Glutamatergic neuron (in vitro differentiated cells): ENCODE results near the gene DLST. TPM values are rescaled to one million over a fixed set of nuclear protein-coding genes. Genes with fewer than 3 reads are reported as not detected.

Experiments
- DNase-seq: peaks from one replicate; pipeline ENCODE4 v3.0.0; 2022
- H3K27ac Mint-ChIP-seq: one replicate; pipeline ENCODE4 v1.8.0; 2020; ENCODE audit warnings: mild to moderate bottlenecking, mixed read lengths, inconsistent platforms; ENCODE audit not compliant: unreplicated experiment
- H3K27me3 Mint-ChIP-seq: one replicate; pipeline ENCODE4 v1.8.0; 2020; ENCODE audit warnings: mild to moderate bottlenecking, moderate library complexity, mixed read lengths, inconsistent platforms; ENCODE audit not compliant: unreplicated experiment
- H3K36me3 Mint-ChIP-seq: one replicate; pipeline ENCODE4 v1.8.0; 2020; ENCODE audit warnings: mild to moderate bottlenecking, mixed read lengths, inconsistent platforms; ENCODE audit not compliant: unreplicated experiment
- H3K4me1 Mint-ChIP-seq: one replicate; pipeline ENCODE4 v1.8.0; 2020; ENCODE audit warnings: mild to moderate bottlenecking, low read depth, mixed read lengths, inconsistent platforms; ENCODE audit not compliant: unreplicated experiment
- H3K4me3 Mint-ChIP-seq: one replicate; pipeline ENCODE4 v1.8.0; 2020; ENCODE audit warnings: mild to moderate bottlenecking, mixed read lengths, inconsistent platforms; ENCODE audit not compliant: unreplicated experiment
- H3K9me3 Mint-ChIP-seq: one replicate; pipeline ENCODE4 v1.8.0; 2020; ENCODE audit warnings: mild to moderate bottlenecking, moderate library complexity, mixed read lengths, inconsistent platforms; ENCODE audit not compliant: unreplicated experiment
- total RNA-seq: library from RNA; stranded (reverse); fragmentation: NEBNext Ultra II Directional; extraction: Animal tissue kit (Norgen Biotek cat#: 25700); gene quantifications from one replicate; pipeline ENCODE4 v1.2.1, GENCODE V29; 2021; ENCODE audit not compliant: unreplicated experiment
- TF ChIP-seq, protein P1 (sequence below): fragments of 200-600 bp; sonication (generic); IDR thresholded peaks from one replicate; pipeline ENCODE4 v1.5.0; 2021; ENCODE audit not compliant: partially characterized antibody, unreplicated experiment

Gene DLST
- total RNA-seq, 1 donor from 2014 or later, result 114 TPM

DNA sequence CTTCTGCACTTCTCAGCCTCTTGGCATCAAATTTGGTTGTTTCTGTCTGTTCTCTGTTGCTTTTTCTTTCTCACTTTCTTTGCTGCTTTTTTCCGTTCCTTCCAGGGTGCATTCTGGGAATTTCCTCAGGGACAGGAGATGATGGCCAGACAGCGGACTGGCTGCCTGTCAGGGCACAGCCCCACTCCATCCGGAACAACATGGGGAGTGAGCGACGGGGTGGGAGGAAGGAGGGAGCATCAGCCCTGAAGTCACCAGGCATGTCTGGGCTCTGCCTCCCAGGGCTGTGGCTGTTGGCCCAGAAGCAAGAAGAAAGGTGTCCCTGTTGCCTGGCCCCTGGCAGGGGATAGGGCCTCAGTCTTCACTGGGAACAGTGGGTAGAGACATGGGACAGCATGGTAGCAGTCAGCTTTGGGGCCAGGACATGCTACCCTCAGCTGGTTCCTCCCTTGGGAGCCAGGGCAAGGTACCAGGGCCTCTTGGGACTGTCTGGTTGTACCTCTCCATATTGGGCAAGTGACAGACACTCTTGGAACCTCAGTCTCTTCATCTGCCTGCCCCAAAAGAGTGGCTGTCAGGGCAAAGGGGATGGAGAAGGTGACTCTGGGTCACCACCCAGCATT lies 65.1 kb downstream of the DLST start:
- peaks cover 11% of the 10 kb centered on the region for H3K4me1 Mint-ChIP-seq

DNA sequence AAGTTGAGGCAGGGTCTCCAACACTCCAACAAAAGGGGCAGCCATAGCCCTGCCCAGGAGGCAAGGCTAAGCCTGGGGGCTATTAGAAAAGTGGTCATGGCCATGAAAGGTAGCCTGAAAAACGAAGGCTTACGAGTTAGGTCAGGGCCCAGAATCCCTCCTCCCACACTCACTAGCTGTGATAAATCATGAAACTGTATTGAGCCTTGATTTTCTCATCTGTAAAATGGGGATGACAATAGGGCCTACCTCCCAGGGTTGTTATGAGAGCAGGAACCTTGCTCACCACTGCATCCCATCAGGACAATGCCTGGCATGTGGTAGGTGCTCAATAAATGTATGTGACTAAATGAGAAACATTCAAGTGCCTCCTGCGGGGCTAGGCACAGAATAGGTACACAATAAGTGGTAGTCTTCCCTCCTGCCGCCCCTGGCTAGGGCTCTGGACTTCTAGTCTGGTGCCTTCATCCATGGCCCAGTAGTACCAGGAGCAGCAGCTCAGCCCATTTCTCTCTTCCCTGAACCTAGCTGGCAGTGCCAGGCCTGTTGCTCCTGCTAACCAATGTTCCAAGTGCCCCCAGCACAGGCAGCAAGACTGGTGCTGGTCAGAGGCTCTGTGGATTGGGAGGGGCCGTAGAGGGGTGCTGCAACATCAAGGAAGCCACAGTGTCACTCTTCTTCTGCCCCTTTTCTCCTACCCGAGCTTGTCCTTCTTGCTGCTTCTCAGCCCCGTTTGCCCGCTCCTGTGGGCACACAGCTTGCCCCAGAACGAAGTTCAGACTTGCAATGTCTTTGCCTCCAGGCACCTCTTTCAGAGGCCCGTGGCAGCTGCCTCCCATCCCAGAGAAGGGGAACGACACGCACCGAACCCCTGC lies 65.9 kb downstream of the DLST start:
- peaks cover 8% of the 10 kb centered on the region for H3K4me1 Mint-ChIP-seq
- no peaks in the 10 kb centered on the region for H3K36me3 Mint-ChIP-seq
- peaks cover 4% of the 10 kb centered on the region for H3K9me3 Mint-ChIP-seq
- TF ChIP-seq, protein P1, sequence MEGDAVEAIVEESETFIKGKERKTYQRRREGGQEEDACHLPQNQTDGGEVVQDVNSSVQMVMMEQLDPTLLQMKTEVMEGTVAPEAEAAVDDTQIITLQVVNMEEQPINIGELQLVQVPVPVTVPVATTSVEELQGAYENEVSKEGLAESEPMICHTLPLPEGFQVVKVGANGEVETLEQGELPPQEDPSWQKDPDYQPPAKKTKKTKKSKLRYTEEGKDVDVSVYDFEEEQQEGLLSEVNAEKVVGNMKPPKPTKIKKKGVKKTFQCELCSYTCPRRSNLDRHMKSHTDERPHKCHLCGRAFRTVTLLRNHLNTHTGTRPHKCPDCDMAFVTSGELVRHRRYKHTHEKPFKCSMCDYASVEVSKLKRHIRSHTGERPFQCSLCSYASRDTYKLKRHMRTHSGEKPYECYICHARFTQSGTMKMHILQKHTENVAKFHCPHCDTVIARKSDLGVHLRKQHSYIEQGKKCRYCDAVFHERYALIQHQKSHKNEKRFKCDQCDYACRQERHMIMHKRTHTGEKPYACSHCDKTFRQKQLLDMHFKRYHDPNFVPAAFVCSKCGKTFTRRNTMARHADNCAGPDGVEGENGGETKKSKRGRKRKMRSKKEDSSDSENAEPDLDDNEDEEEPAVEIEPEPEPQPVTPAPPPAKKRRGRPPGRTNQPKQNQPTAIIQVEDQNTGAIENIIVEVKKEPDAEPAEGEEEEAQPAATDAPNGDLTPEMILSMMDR, result no peak
- DNase-seq, result no peak
- H3K27ac Mint-ChIP-seq, result no peak overlapping the region
- H3K27me3 Mint-ChIP-seq, result peaks cover 8% of the 10 kb centered on the region
- H3K4me3 Mint-ChIP-seq, result no peak overlapping the region

More for the DNA sequence above, 65.1 kb downstream of the DLST start:
- H3K27ac Mint-ChIP-seq, result no peak overlapping the region
- no peak for DNase-seq
- no peak overlapping the region for H3K4me3 Mint-ChIP-seq
- H3K27me3 Mint-ChIP-seq, result peaks cover 8% of the 10 kb centered on the region
- H3K36me3 Mint-ChIP-seq, result no peaks in the 10 kb centered on the region
- TF ChIP-seq, protein P1, result peak; percentile 50
- H3K9me3 Mint-ChIP-seq, result peaks cover 4% of the 10 kb centered on the region

DNA sequence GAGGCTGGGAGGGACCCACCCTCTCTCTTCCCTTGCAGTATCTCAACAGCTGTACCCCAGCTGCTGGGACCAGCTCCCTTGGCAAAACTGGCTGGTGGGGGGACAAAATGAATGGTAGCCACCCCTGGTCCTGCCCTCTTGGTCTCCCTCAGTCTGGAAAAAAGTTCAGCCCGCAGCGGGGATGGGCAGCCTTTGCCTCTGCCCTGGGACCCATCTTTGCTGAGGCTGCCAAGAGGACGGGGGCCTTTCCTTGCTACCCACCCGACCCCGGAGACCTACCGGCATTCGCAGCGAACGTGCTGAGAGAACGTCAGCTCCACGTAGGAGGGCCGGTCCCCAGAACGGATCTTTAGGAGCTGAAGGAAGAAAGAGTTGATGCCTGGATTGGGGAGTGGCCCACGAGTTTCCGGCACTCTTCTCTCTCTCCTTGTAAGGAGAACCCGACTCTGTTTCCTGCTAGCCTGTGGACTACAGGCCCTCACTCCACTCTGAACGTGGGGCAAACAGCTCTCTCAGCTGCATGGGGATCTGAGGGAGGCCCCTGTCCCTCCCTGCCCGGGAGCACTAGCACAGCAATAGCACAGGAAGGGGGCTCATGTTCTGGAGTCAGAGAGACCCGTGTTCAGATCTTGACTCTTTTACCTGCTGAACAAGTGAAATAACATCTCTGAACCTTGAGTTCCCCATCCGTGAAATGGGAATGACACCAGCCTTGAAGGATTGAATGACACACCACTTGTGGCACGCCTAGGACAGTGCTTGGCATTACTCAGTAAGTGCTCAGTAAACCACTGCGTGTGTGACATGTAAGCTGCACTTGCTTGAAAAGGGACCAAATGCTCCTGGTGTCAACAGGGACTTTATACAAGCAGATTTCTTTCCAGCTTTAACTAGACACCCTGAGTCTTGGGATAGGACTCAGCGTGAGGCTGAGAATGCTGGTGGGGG lies 66.8 kb downstream of the DLST start:
- H3K27me3 Mint-ChIP-seq, result peaks cover 6% of the 10 kb centered on the region
- TF ChIP-seq, protein P1, result no peak
- H3K4me1 Mint-ChIP-seq, result peaks cover 8% of the 10 kb centered on the region
- no peak overlapping the region for H3K27ac Mint-ChIP-seq
- DNase-seq, result no peak
- H3K36me3 Mint-ChIP-seq, result no peaks in the 10 kb centered on the region
- no peak overlapping the region for H3K4me3 Mint-ChIP-seq
- peaks cover 4% of the 10 kb centered on the region for H3K9me3 Mint-ChIP-seq

DNA sequence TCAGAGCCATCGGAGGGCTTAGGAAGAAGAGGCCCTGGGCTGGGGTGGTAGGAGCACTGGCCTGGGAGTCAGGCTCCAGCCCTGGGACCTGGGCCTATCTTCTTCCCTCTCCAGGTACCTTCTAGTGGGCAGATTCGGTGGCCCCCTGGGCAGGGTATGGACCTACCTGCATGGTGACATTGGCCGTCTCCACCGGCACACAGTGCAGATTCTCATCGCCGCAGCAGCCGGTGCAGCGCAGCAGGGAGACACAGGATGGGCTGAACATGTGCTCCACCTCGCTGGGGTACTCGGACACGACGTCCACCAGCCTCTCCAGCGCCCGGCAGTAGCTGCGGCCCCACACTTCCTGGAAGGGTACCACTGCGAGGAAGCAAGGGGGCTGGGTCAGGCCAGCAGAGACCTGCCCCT lies 67.5 kb downstream of the DLST start:
- DNase-seq, result no peak
- Mint-ChIP-seq H3K9me3 (peaks cover 4% of the 10 kb centered on the region), H3K4me1 (peaks cover 8% of the 10 kb centered on the region), H3K27me3 (peaks cover 6% of the 10 kb centered on the region), H3K36me3 (no peaks in the 10 kb centered on the region), H3K4me3 (no peak overlapping the region), H3K27ac (no peak overlapping the region)
- TF ChIP-seq, protein P1, result no peak
